ENCODE results near the gene DCAF6.

GRCh38 chr1:167912294-167912693 is 24.2 kb upstream of the DCAF6 start:
- TF ChIP-seq POLR2A (IDR thresholded peaks at IDR 0.05; ENCODE audit: low read depth, low read length) (no peak), POLR2AphosphoS5 (IDR thresholded peaks at IDR 0.05; ENCODE audit: low read depth, low read length) (no peak), TAF1 (IDR thresholded peaks at IDR 0.05; ENCODE audit: low read depth, low read length) (no peak), SPI1 (IDR thresholded peaks at IDR 0.05; ENCODE audit: low read depth, low read length) (no peak)
